ENCODE data around the gene DNAJB6.

- no peak for TF ChIP-seq CTCF (IDR thresholded peaks at IDR 0.05; ENCODE audit: low read depth, low read length)
- no peak for TF ChIP-seq EZH2phosphoT487 (IDR thresholded peaks at IDR 0.05; ENCODE audit: low read depth)
These were observed 71.7 kb downstream of the DNAJB6 start for GRCh38 chr7:157408258-157409101.
